Activated CD8-positive, alpha-beta memory T cell treated with anti-CD3 and anti-CD28 coated beads for 4 hours (primary cell): ENCODE data around the gene XRCC1.
"Not testable (repeated sequence)": the region's sequence is repeated elsewhere in the genome, so short reads cannot be mapped to it uniquely, and the experiment has no call there.

Experiments
- DNase-seq, 2 donors: peaks; one replicate each; pipeline ENCODE4 v3.0.0-alpha.2; 2020; ENCODE audit warnings: low read depth in 2 of 2

Gene XRCC1

DNA sequence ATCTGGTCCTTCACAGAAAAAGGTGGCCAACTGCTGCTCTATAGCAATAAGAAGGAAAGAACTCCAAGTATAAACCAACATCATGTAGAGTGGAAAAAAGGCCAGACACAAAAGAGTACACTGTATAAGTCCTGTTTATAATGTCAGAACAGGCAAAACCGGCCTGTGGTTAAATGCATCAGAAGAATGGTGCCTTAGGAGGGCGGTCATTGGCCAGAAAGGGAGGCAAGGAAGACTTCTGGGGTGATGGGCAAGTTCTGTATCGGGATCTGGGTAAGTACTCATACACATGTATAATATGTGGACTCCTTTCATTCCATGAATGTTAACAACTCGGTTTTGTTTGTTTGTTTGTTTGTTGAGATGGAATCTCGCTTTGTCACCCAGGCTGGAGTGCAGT lies 52.4 kb downstream of the XRCC1 start:
- DNase-seq = no peak

DNA sequence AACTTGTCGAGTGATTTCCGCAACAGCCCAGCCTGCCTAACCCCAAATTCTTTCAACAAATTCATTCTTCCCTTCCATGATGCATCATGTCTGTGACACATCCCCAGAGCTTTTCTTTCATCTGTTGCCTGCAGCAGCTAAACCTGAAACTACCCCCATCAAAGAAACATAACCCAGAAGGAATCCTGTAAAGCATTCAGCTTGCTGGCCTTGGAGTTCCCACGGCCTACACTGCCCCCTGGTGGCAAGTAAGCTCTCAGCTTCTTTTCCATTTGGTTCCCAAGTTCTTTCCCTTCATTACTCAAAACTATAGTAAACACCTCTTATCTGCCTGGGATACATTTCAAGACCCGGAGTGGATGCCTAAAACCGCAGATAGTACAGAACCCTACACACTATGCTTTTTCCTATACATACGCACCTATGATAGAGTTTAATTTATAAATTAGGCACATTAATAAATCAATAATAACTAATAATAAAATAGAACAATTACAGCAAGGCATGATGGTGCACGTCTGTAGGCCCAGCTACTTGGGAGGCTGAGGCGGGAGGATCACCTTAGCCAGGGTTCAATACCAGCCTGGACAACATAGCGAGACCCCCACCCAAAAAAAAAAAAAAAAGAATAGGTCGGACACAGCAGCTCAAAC lies 55.8 kb downstream of the XRCC1 start:
- DNase-seq = peak; percentile 58 to 67

DNA sequence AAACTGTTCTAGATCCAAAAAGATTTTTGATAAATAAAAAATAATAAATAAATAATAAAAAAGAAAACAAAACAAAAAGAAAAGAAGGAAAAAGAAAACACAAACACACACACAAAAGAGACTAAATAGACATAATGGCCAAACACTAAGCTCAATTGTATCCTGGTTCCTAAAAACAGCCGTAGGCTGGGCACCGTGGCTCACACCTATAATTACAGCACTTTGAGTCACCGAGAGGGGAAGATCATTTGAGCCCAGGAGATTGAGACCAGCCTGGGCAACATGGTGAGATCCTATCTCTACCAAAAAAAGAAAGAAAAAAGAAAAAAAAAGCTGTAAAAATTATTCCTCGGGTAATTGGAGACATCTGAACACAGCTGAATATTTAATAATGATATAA lies 57.3 kb downstream of the XRCC1 start:
- no peak for DNase-seq

- DNase-seq = not testable (repeated sequence)
Observed at GRCh38 chr19:43512399-43512798, 62.9 kb downstream of the XRCC1 start.

DNA sequence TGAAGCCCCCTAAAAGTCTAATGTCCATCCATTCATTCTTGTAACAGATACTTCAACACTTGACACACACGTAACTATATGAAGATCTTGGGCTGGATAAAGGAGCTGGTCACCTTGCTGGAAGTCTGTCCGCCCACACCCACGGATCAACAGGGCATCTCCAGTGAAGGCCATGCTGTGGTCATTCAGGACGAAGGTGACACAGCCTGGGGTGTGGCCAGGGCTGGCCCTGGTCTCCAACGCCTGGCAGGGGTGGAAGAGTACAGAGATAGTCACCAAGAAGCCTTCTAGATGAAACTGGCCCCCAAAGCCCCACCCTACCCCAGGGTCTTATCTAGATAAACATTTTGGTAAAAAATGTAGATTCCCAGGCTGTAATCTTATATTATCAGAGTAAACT lies 64.0 kb downstream of the XRCC1 start:
- DNase-seq = no peak

DNA sequence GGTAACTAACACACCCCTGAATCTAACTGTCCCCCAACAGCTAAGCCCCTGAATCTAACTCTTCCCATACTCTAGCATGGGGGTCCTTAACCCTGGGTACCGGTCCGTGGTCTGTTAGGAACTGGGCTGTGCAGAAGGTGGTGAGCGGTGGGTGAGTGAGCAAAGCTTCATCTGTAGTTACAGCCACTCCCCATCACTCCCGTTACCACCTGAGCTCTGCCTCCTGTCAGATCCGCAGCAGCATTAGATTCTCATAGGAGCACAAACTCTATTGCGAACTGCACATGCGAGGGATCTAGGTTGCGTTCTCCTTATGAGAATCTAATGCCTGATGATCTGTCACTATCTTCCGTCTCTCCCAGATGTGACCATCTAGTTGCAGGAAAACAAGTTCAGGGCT lies 64.6 kb downstream of the XRCC1 start:
- DNase-seq = no peak

DNA sequence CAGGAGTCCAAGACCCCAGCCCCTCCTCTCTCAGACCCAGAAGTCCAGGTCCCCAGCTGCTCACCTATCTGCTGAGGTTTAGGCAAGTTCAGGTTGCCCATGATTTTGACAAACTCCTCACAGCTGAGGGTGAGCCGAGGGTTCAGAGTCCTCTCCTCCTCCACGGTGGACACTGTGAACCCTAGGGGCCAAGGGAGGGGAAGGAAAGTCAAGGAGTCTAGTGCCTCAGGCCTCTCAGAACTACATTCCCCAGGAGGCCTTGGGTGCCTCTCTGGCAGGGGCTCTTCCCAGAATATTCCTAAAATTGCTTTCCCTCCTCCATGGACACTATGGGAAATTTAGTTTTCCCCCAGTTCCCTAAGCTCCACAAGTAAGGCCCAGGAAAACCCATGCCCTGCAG lies 67.4 kb downstream of the XRCC1 start:
- DNase-seq = no peak

GRCh38 chr19:43506629-43507028 lies 68.7 kb downstream of the XRCC1 start:
- DNase-seq = no peak

GRCh38 chr19:43505941-43506340 lies 69.4 kb downstream of the XRCC1 start:
- no peak for DNase-seq

DNA sequence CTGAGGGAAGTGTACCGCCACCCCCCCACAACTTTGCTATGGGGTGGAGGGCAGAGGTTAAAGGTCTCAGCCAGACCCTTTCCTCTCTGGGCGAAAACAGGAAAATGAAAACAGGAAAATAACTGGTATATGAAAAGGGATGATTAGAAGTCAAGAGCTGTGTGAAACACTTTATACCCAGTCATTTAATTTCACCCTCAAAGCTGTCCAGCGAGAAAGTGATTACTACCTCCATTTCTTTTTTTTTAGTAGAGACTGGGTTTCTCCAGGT lies 70.2 kb downstream of the XRCC1 start:
- no peak for DNase-seq

GRCh38 chr19:43504426-43505185 lies 70.7 kb downstream of the XRCC1 start, which contains the start of gene PHLDB3:
Gene PHLDB3 (minus strand): TSS chr19:43504746. CDS start chr19:43504118, 628 bp downstream.
- DNase-seq = peak in 1 of 2 donors; percentile 14

DNA sequence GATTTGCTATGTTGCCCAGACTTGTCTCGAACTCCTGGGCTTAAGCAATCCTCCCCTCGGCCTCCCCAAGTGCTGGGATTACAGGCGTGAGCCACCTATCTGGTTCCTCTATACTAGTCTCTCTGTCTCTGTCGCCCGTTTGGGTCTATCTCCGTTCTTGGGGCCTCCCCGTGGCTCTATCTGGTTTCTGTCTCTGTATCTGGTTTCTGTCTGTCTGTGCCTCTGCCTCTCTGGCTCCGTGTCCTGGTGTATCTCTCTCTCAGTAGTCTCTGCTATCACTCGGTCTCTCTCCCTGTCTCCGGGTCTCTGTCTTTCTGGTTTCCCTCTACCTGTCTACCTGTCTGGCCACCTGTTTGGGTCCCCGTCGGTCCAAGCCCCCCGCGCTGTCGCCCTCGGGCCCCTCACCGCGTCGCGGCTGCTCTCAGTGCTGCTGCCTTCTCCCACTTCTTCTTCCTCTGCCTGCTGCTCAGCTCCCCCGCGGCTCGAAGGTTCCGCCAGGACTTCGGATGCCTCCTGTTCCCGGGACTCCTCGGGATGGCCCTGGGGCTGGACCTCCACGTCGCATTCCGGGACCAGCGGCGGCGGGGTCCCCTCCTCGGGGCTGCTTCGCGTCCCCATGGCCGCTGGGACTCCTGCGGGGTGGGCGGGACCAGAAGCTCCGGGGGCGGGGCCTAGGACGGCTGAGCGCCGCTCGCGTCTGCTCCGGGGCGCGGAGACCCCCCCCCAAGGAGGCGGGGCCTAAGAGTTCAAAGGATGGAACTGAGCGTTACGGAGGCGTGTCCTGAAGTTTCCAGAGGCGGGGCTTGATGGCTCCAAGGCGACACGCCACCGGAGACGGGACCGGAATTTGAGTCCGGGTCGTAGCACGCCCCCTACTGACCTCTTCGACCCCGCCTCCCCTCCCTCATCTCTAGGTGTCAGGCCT lies 71.6 kb downstream of the XRCC1 start:
- peak; percentile 97 to 100 for DNase-seq

GRCh38 chr19:43502419-43502976 lies 72.8 kb downstream of the XRCC1 start:
- no peak for DNase-seq

DNA sequence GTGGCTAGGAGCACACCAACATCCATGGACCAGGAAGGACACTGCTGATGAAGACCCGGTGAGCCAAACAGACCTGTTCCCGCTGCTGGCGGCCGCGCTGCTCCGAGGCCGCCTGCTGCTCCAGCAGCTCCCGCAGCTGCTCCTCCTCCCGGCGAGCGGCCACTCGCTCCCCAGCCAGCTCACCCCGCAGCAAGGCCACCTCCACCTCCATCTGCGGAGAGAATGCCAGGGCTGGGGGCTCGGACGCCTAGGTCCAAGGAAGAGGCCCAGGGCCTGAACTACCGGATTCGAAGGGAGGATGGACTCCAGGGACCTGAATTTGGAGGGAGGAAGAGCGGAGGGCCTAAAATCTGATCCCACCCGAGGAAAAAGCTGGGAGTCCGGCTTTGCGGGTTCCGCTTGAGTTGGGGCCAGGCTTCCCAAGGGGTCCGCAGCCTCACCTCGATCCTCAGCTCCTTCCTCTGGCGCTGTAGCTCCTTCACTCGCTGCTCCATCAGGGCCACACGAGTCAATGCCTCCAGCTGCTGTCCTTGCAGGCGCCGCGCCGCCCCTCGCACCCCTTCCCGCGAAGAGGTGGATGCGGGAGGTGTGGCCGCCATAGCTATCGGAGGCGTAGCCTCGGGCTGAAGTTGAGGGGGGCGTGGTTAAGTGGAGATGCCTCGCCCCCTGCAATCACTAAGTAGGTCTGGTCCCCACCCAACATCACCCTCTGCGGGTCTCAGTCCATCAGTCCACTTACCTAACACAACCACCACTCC lies 73.5 kb downstream of the XRCC1 start:
- DNase-seq = no peak

DNA sequence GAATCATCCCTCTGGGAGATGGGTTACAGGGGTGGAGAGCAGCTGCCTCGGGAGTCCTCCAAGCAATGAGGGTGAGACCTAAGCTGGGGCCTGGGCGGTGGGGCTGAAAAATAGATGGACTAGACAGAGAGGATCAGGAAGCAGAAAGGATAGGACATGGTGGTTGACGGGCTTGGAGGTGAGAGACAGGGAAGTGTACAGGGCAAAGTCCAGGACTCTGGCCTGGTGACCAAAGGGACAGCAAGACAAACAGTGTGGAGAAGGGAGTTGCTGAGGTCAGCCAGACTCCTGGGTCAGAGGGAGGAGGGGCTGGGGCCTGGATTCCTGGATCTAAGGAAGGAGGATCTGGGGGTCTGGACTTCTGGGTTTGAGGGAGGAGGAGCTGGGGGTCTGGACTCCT lies 76.3 kb downstream of the XRCC1 start:
- no peak for DNase-seq

- DNase-seq = no peak
Observed at GRCh38 chr19:43498233-43498842, 77.0 kb downstream of the XRCC1 start.

GRCh38 chr19:43496960-43497359 lies 78.4 kb downstream of the XRCC1 start:
- no peak for DNase-seq

DNA sequence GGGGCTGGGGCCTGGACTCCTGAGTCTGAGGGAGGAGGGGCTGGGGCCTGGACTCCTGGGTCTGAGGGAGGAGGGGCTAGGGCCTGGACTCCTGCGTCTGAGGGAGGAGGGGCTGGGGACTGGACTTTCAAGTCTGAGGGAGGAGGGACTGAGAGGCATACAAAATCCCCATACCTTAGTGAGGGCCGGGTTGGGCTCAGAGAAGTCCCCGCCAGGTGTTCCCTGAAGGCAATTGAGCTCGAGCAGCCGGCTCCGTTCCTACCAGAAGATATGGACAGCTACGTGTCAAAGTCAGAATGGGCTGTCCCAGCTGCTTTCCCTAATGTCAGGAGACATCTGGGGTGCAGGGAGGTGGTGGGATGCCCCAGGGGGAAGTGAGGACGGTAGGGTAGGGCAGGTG lies 80.2 kb downstream of the XRCC1 start:
- no peak for DNase-seq
